ENCODE data around the gene ZNF74. TPM values are rescaled to one million over a fixed set of nuclear protein-coding genes. Genes with fewer than 3 reads are reported as not detected.

ZNF74 gene
- total RNA-seq, 1 experiment from 2014 or later: 34.3 TPM

- H3K79me2 ChIP-seq (ENCODE audit: insufficient read depth, low read length): no peaks in the 10 kb centered on the region
- no peak overlapping the region for H2BK20ac ChIP-seq (ENCODE audit: low read depth, low read length, poor library complexity, severe bottlenecking)
- TF ChIP-seq, protein P1, sequence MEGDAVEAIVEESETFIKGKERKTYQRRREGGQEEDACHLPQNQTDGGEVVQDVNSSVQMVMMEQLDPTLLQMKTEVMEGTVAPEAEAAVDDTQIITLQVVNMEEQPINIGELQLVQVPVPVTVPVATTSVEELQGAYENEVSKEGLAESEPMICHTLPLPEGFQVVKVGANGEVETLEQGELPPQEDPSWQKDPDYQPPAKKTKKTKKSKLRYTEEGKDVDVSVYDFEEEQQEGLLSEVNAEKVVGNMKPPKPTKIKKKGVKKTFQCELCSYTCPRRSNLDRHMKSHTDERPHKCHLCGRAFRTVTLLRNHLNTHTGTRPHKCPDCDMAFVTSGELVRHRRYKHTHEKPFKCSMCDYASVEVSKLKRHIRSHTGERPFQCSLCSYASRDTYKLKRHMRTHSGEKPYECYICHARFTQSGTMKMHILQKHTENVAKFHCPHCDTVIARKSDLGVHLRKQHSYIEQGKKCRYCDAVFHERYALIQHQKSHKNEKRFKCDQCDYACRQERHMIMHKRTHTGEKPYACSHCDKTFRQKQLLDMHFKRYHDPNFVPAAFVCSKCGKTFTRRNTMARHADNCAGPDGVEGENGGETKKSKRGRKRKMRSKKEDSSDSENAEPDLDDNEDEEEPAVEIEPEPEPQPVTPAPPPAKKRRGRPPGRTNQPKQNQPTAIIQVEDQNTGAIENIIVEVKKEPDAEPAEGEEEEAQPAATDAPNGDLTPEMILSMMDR (conservative IDR thresholded peaks at IDR 0.05): no peak
- no peak overlapping the region for H2AK5ac ChIP-seq (ENCODE audit: insufficient read length, low read length)
- H3K9me3 ChIP-seq (ENCODE audit: control insufficient read depth, low read depth, low read length): no peaks in the 10 kb centered on the region
- no peak overlapping the region for H4K8ac ChIP-seq (replicated peaks; ENCODE audit: insufficient read length, low read depth, low read length)
- no peak overlapping the region for H3K18ac ChIP-seq (ENCODE audit: insufficient read length, low read depth, low read length)
- H2BK5ac ChIP-seq (ENCODE audit: insufficient read length, low read length): no peak overlapping the region
- Mint-ChIP-seq H3K9me3 (no peaks in the 10 kb centered on the region), H3K4me1 (peaks cover 8 to 10% of the 10 kb centered on the region in 2 experiments), H3K27ac (peak overlapping the region in 1 of 3 experiments; percentile 6; a peak in 1 of 7 replicates), H3K27me3 (ENCODE audit: low read depth) (peaks cover 48% of the 10 kb centered on the region), H3K4me3 (peak overlapping the region; percentile 34 to 71), H3K36me3 (ENCODE audit: insufficient read depth in 1 of 3, low read depth in 3 of 3) (peaks cover 0 to 22% (median 6%) of the 10 kb centered on the region in 3 experiments; a peak in 3 of 7 replicates)
- no peak overlapping the region for H3K27ac ChIP-seq (ENCODE audit: insufficient read length, low read depth, low read length)
- H3K23ac ChIP-seq (ENCODE audit: insufficient read length, low read depth, low read length): no peak overlapping the region
- H3K14ac ChIP-seq (ENCODE audit: insufficient read depth, low read length): no peak overlapping the region
- no peak overlapping the region for H2BK15ac ChIP-seq (ENCODE audit: low read depth, low read length)
- H2BK12ac ChIP-seq (ENCODE audit: insufficient read length, low read depth, low read length): no peak overlapping the region
- DNase-seq: no peak
- H3K9ac ChIP-seq (ENCODE audit: extremely low read depth, insufficient read length, low read length): no peak overlapping the region
- no peaks in the 10 kb centered on the region; the same call in 1 of the 2 replicates for H3K27me3 ChIP-seq (ENCODE audit: insufficient read depth, low read length)
- H2BK120ac ChIP-seq (ENCODE audit: low read depth, low read length, poor library complexity, severe bottlenecking): no peak overlapping the region
- peak overlapping the region; percentile 20 for H3K4me2 ChIP-seq (ENCODE audit: insufficient read depth, insufficient read length, low read length)
- no peak overlapping the region for H3K56ac ChIP-seq (ENCODE audit: insufficient read length, low read depth, low read length)
- no peak overlapping the region for H4K91ac ChIP-seq (ENCODE audit: insufficient read length, low read depth, low read length)
- H4K20me1 ChIP-seq (ENCODE audit: control insufficient read depth, insufficient read depth, insufficient read length): peaks cover 3% of the 10 kb centered on the region
- H3T11ph ChIP-seq (ENCODE audit: low read length): no peak overlapping the region
- peaks cover 8% of the 10 kb centered on the region for H3K23me2 ChIP-seq (ENCODE audit: insufficient read length, low read depth, low read length, poor library complexity, severe bottlenecking)
- no peak overlapping the region for H2AFZ ChIP-seq (ENCODE audit: low read length)
- no peaks in the 10 kb centered on the region for H3K79me1 ChIP-seq (ENCODE audit: insufficient read depth, low read depth, low read length, poor library complexity, severe bottlenecking)
- WGBS (ENCODE audit: extremely low coverage, insufficient read length, low lambda C conversion rate): no CpG with 5 or more reads among the region's 23 CpGs
- H3K4me1 ChIP-seq (ENCODE audit: insufficient read depth, low read length): no peaks in the 10 kb centered on the region
- no peak overlapping the region for H3K4ac ChIP-seq (ENCODE audit: low read depth, low read length)
- H4K5ac ChIP-seq (ENCODE audit: insufficient read length, low read depth, low read length): no peak overlapping the region
Observed at GRCh38 chr22:20428496-20429253, 34.7 kb downstream of the ZNF74 start.

Data from H9 (cell line).